A673 (cell line): Measurements from ENCODE around the gene CRYBA2. TPM values are rescaled to one million over a fixed set of nuclear protein-coding genes. Genes with fewer than 3 reads are reported as not detected.

Experiments
- BruUV-seq: library from RNA; stranded (reverse); fragments of 400-500 nt; replicated peaks from 2 replicates; lab custom pipeline; 2021; lab: Mats Ljungman, UMichigan
- CTCF ChIA-PET: fragments of 300-600 bp; sonication (Branson Sonifier 250); formaldehyde crosslinking; loops from one replicate; lab custom pipeline; 2022; ENCODE audit warnings: antibody characterized with exemption; lab: Charles Lee
- POLR2A ChIA-PET: fragments of 300-600 bp; sonication (Branson Sonifier 250); formaldehyde crosslinking; loops from one replicate; lab custom pipeline; 2022; ENCODE audit warnings: antibody characterized with exemption; ENCODE audit not compliant: low non-redundant PET; lab: Charles Lee
- DNase-seq: peaks from one replicate; pipeline ENCODE4 v3.0.0-alpha.2; 2015; ENCODE audit warnings: low spot score
- H3K27ac ChIP-seq: fragments of 200-600 bp; sonication (generic); 2 replicates; pipeline ENCODE4 v1.5.1; 2016; ENCODE audit warnings: mixed run types, low read depth, mild to moderate bottlenecking, mixed read lengths, antibody characterized with exemption, low read length; ENCODE audit not compliant: poor library complexity, severe bottlenecking
- H3K27me3 ChIP-seq: fragments of 200-600 bp; sonication (generic); replicated peaks from 2 replicates; pipeline ENCODE4 v1.6.1; 2017; ENCODE audit warnings: mixed run types, low read depth, mild to moderate bottlenecking, mixed read lengths, antibody characterized with exemption, low read length; ENCODE audit not compliant: insufficient read depth, poor library complexity
- H3K36me3 ChIP-seq: fragments of 200-600 bp; sonication (generic); 2 replicates; pipeline ENCODE4 v1.6.1; 2016; ENCODE audit warnings: mixed run types, mild to moderate bottlenecking, mixed read lengths, antibody characterized with exemption, low read length; ENCODE audit not compliant: insufficient read depth, poor library complexity, severe bottlenecking
- H3K4me1 ChIP-seq: fragments of 200-600 bp; sonication (generic); 2 replicates; pipeline ENCODE4 v1.6.1; 2017; ENCODE audit warnings: mixed run types, mild to moderate bottlenecking, mixed read lengths, antibody characterized with exemption, low read length; ENCODE audit not compliant: insufficient read depth, poor library complexity, severe bottlenecking
- H3K4me3 ChIP-seq: fragments of 200-600 bp; sonication (generic); 2 replicates; pipeline ENCODE4 v1.5.1; 2016; ENCODE audit warnings: low read depth, mixed run types, mild to moderate bottlenecking, mixed read lengths, low read length; ENCODE audit not compliant: poor library complexity, severe bottlenecking
- H3K9me3 ChIP-seq: fragments of 200-600 bp; sonication (generic); 2 replicates; pipeline ENCODE4 v1.6.1; 2016; ENCODE audit warnings: mixed run types, low read depth, mild to moderate bottlenecking, mixed read lengths, antibody characterized with exemption, low read length; ENCODE audit not compliant: poor library complexity, severe bottlenecking
- EZH2 ChIP-seq: fragments of 200-600 bp; sonication (generic); IDR thresholded peaks from 2 replicates; pipeline ENCODE4 v1.6.1; 2017; ENCODE audit warnings: borderline replicate concordance, low read depth, mild to moderate bottlenecking, mixed read lengths, antibody characterized with exemption, low read length; ENCODE audit not compliant: poor library complexity, severe bottlenecking
- intact Hi-C: fragments of 100-400 bp; cut with micrococcal nuclease; formaldehyde crosslinking; loops from one replicate; pipeline ENCODE4 v1.10.0; 2022; ENCODE audit not compliant: unreplicated experiment
- total RNA-seq: library from RNA; stranded (reverse); gene quantifications from 2 replicates; pipeline ENCODE4 v1.2.3, GENCODE V29; 2021
- TF ChIP-seq, protein P1 (sequence below): fragments of 300-800, 200-600 bp; sonication (generic); conservative IDR thresholded peaks from 2 replicates; pipeline ENCODE4 v1.5.1; 2017; ENCODE audit warnings: low read depth, mild to moderate bottlenecking, antibody characterized with exemption, low read length, moderate library complexity, mixed read lengths

Gene CRYBA2
- total RNA-seq, 1 experiment from 2014 or later: 1.3 TPM

GRCh38 chr2:219023045-219023605 lies 29.9 kb upstream of the CRYBA2 start:
- no peaks in the 10 kb centered on the region for H3K4me1 ChIP-seq

GRCh38 chr2:219022616-219023015 lies 29.4 kb upstream of the CRYBA2 start:
- ChIA-PET POLR2A (no interaction called here), CTCF (no interaction called here)
- BruUV-seq: no TSS peak
- no peak overlapping the region for H3K27ac ChIP-seq
- no peak overlapping the region for H3K4me3 ChIP-seq
- no peaks in the 10 kb centered on the region for H3K9me3 ChIP-seq
- no peaks in the 10 kb centered on the region for H3K36me3 ChIP-seq
- DNase-seq: no peak
- TF ChIP-seq EZH2: no peak
- TF ChIP-seq, protein P1, sequence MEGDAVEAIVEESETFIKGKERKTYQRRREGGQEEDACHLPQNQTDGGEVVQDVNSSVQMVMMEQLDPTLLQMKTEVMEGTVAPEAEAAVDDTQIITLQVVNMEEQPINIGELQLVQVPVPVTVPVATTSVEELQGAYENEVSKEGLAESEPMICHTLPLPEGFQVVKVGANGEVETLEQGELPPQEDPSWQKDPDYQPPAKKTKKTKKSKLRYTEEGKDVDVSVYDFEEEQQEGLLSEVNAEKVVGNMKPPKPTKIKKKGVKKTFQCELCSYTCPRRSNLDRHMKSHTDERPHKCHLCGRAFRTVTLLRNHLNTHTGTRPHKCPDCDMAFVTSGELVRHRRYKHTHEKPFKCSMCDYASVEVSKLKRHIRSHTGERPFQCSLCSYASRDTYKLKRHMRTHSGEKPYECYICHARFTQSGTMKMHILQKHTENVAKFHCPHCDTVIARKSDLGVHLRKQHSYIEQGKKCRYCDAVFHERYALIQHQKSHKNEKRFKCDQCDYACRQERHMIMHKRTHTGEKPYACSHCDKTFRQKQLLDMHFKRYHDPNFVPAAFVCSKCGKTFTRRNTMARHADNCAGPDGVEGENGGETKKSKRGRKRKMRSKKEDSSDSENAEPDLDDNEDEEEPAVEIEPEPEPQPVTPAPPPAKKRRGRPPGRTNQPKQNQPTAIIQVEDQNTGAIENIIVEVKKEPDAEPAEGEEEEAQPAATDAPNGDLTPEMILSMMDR: no peak
- intact Hi-C loops: no loop called here
- H3K27me3 ChIP-seq: no peaks in the 10 kb centered on the region
- H3K4me1 ChIP-seq: no peaks in the 10 kb centered on the region

More at GRCh38 chr2:219023045-219023605, 29.9 kb upstream of the CRYBA2 start:
- H3K27me3 ChIP-seq: no peaks in the 10 kb centered on the region
- H3K4me3 ChIP-seq: no peak overlapping the region
- H3K27ac ChIP-seq: no peak overlapping the region
- intact Hi-C loops: no loop called here
- CTCF ChIA-PET: no interaction called here
- POLR2A ChIA-PET: no interaction called here
- DNase-seq: no peak
- BruUV-seq: no TSS peak
- no peak for TF ChIP-seq EZH2
- TF ChIP-seq, protein P1: no peak
- H3K9me3 ChIP-seq: no peaks in the 10 kb centered on the region
- no peaks in the 10 kb centered on the region for H3K36me3 ChIP-seq

- POLR2A ChIA-PET: interaction anchor here (0.6 kb wide), 1 partner anchor 11 kb away, joined by 6 read pairs; no protein-coding TSS in a partner anchor
- no peaks in the 10 kb centered on the region for H3K36me3 ChIP-seq
- CTCF ChIA-PET: no interaction called here
- DNase-seq: no peak
- H3K9me3 ChIP-seq: no peaks in the 10 kb centered on the region
- H3K4me3 ChIP-seq: no peak overlapping the region
- no peak overlapping the region for H3K27ac ChIP-seq
- intact Hi-C loops: no loop called here
- H3K4me1 ChIP-seq: no peaks in the 10 kb centered on the region
- H3K27me3 ChIP-seq: no peaks in the 10 kb centered on the region
- no TSS peak for BruUV-seq
- TF ChIP-seq, protein P1: no peak
- no peak for TF ChIP-seq EZH2
Observed at GRCh38 chr2:219022041-219022440, 28.8 kb upstream of the CRYBA2 start.
